ENCODE measurements around the gene CD163. TPM values are rescaled to one million over a fixed set of nuclear protein-coding genes. Genes with fewer than 3 reads are reported as not detected.

The CD163 gene
- total RNA-seq, 1 experiment from 2014 or later: 0.07 TPM

DNA sequence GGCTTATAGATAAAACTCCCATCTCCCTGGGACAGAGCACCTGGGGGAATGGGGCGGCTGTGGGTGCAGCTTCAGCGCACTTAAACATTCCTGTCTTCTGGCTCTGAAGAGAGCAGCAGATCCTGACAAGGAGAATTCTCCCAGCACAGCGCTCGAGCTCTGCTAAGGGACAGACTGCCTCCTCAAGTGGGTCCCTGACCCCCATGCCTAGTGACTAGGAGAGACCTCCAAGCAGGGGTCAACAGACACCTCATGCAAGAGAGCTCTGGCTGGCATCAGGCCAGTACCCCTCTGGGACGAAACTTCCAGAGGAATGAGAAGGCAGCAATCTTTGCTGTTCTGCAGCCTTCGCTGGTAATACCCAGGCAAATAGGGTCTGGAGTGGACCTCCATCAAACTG, 31.5 kb downstream of the CD163 start:
- Histone ChIP-seq H3T11ph (ENCODE audit: low read length) (no peak overlapping the region), H3K79me1 (ENCODE audit: insufficient read depth, low read depth, low read length, poor library complexity, severe bottlenecking) (no peaks in the 10 kb centered on the region), H3K4me1 (ENCODE audit: insufficient read depth, low read length) (no peaks in the 10 kb centered on the region), H3K56ac (ENCODE audit: insufficient read length, low read depth, low read length) (no peak overlapping the region), H3K9me3 (ENCODE audit: control insufficient read depth, low read depth, low read length) (no peaks in the 10 kb centered on the region), H2BK20ac (ENCODE audit: low read depth, low read length, poor library complexity, severe bottlenecking) (no peak overlapping the region), H2BK12ac (ENCODE audit: insufficient read length, low read depth, low read length) (no peak overlapping the region), H3K79me2 (ENCODE audit: insufficient read depth, low read length) (no peaks in the 10 kb centered on the region), H3K14ac (ENCODE audit: insufficient read depth, low read length) (no peak overlapping the region), H3K27ac (ENCODE audit: insufficient read length, low read depth, low read length) (no peak overlapping the region), H3K27me3 (ENCODE audit: insufficient read depth, low read length) (no peaks in the 10 kb centered on the region), H3K23me2 (ENCODE audit: insufficient read length, low read depth, low read length, poor library complexity, severe bottlenecking) (no peaks in the 10 kb centered on the region), H2AFZ (ENCODE audit: low read length) (no peak overlapping the region), H2BK120ac (ENCODE audit: low read depth, low read length, poor library complexity, severe bottlenecking) (no peak overlapping the region), H4K5ac (ENCODE audit: insufficient read length, low read depth, low read length) (no peak overlapping the region), H3K23ac (ENCODE audit: insufficient read length, low read depth, low read length) (no peak overlapping the region), H2BK15ac (ENCODE audit: low read depth, low read length) (no peak overlapping the region), H4K91ac (ENCODE audit: insufficient read length, low read depth, low read length) (no peak overlapping the region), H4K8ac (replicated peaks; ENCODE audit: insufficient read length, low read depth, low read length) (no peak overlapping the region), H3K4ac (ENCODE audit: low read depth, low read length) (no peak overlapping the region), H3K4me2 (ENCODE audit: insufficient read depth, insufficient read length, low read length) (no peak overlapping the region), H4K20me1 (ENCODE audit: control insufficient read depth, insufficient read depth, insufficient read length) (no peaks in the 10 kb centered on the region), H3K9ac (ENCODE audit: extremely low read depth, insufficient read length, low read length) (no peak overlapping the region), H2BK5ac (ENCODE audit: insufficient read length, low read length) (no peak overlapping the region), H2AK5ac (ENCODE audit: insufficient read length, low read length) (no peak overlapping the region), H3K18ac (ENCODE audit: insufficient read length, low read depth, low read length) (no peak overlapping the region)
- no peaks in the 10 kb centered on the region for H3K4me1 Mint-ChIP-seq
- TF ChIP-seq, protein P1, sequence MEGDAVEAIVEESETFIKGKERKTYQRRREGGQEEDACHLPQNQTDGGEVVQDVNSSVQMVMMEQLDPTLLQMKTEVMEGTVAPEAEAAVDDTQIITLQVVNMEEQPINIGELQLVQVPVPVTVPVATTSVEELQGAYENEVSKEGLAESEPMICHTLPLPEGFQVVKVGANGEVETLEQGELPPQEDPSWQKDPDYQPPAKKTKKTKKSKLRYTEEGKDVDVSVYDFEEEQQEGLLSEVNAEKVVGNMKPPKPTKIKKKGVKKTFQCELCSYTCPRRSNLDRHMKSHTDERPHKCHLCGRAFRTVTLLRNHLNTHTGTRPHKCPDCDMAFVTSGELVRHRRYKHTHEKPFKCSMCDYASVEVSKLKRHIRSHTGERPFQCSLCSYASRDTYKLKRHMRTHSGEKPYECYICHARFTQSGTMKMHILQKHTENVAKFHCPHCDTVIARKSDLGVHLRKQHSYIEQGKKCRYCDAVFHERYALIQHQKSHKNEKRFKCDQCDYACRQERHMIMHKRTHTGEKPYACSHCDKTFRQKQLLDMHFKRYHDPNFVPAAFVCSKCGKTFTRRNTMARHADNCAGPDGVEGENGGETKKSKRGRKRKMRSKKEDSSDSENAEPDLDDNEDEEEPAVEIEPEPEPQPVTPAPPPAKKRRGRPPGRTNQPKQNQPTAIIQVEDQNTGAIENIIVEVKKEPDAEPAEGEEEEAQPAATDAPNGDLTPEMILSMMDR (conservative IDR thresholded peaks at IDR 0.05): no peak
- no peak overlapping the region for H3K4me3 Mint-ChIP-seq
- no peak for DNase-seq
- H3K36me3 Mint-ChIP-seq (ENCODE audit: insufficient read depth in 1 of 3, low read depth in 3 of 3): peaks cover 2 to 4% (median 4%) of the 10 kb centered on the region in 3 experiments; a peak in 4 of 7 replicates
- H3K27ac Mint-ChIP-seq: no peak overlapping the region
- peaks cover 6% of the 10 kb centered on the region; the same call in 1 of the 2 replicates for H3K27me3 Mint-ChIP-seq (ENCODE audit: low read depth)
- no CpG with 5 or more reads among the region's 6 CpGs for WGBS (ENCODE audit: extremely low coverage, insufficient read length, low lambda C conversion rate)
- peaks cover 7 to 12% of the 10 kb centered on the region in 2 experiments; a peak in 4 of 5 replicates for H3K9me3 Mint-ChIP-seq
